HTR-8/SVneo (cell line): ENCODE data around the gene SPOCK1.

Source experiments
- DNase-seq: peaks from one replicate; pipeline ENCODE4 v3.0.0; 2011; ENCODE audit warnings: low spot score, mixed read lengths; ENCODE audit not compliant: insufficient read length
- FAIRE-seq: peaks from 2 replicates; lab custom pipeline; 2011; peaks lifted over from hg19 to GRCh38; lab: Jason Lieb, UNC

The SPOCK1 gene

DNA sequence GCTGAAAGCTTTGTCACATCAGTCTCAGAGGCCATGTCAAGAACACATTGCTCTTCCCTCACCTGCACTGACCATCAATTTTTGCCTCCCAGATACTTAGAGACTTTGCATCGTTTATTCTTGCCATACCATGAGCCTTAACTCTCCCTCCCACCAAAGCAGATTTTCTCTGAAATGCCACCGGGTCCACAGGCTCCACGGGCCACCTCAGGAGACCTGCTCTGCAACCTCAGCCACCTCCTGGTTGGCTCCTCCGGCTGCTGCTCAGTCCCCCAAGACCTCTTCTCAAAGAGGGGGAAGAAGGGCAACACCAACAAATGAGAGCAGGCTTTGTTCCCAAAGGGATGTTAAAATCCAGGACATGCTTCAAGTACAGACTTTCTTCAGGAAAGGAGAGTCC lies 400.5 kb downstream of the SPOCK1 start:
- no peak for FAIRE-seq
- DNase-seq = no peak

DNA sequence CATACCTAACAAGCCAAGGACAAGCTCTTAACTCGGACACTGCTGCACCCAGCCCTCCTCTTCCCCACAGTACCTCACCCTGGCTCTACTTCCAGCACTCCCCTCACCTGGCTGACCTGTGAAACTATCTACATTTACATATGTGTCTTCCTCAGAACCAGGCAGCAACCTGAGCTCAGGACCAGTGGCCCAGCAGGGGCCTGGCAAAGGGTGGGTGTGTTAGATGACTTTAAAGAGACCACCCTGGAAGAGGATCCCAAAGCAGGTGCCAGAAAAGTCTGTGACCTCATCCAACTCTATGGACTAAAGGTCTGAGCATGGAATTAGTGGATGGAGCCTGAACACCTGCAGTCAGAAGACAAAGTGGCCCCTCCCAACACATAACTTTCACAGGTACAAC lies 400.9 kb downstream of the SPOCK1 start:
- DNase-seq (no peak), FAIRE-seq (no peak)

DNA sequence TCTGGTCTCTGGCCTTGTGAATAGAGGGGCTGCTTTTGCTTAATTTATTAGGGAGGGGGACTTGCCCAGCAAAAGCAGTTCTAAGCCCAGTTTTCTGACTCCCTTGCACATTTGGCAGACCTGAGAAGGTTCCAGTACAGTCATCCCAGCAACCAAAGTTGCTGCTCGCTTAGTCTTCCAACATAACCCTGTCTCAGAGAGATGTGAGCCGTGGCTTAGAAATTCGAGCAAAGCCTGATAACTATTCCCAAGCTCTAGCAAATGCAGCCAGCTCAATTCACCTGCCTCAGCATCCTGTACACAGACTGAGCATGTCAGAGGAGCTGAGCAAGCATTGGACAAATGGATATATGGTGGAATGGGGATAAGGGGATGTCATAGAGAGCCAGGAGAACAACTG lies 401.9 kb downstream of the SPOCK1 start:
- no peak for DNase-seq
- no peak for FAIRE-seq

DNA sequence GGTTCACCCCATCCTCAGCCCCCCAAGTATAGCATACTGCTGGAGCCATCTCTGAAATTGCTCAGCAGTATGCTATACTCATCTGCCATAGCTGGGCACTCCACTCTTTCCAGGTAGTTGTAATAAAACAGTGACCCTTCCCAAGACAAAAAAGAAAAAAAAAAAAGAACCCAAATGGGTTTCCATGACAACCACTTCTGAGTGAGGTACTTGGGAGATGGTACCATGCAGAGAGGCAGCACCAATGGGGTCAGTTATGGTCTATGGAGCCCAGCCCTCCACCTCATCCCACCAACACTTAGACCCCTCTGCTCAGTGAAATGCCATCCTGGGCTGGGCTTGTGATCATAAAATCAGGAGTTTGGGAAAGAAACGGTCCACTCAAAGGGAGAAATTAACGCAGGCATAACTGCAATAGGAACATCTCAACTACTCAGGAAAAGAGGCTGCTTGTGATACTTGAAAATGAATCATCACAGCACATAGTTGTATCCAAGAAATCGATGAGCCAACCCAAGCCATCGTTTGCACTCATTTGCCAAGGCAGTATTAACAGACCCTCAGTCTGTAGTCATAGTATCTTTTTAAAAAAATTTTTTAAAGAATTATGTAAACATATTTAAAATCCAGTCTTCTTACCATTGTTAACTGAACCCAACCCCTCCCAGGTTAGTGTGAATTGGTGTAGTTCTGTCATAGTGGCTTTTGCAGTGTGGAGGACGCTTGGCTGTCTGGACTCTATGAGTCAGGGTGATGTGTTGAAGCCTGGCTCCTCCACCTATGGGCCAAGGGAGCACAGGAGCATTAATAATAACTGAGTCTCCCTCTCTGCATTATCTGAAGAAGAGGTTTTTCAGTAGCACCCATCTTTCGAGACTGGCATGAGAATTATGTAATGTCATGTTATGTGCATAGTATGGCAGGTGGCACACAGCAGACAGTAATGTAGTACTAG lies 402.7 kb downstream of the SPOCK1 start:
- no peak for DNase-seq

DNA sequence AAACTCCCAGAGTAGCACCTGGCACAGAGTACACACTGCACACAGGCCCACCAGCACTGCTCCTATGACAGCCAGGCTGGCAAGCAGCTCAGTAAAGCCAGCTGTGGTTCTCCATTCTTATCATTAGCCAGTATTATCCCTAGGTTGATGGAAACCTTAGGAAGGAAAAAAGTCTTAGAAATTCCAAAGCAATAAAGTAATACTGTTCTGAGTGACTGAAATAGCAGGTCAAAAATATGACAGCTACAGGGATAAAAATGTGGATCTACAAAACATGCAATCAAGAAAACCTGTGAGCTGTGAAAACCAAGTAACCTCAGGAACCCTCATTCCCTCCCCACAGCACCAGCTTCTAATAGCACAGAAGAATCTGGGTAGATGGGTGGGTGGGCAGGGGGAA lies 403.5 kb downstream of the SPOCK1 start:
- no peak for FAIRE-seq

More for the DNA sequence above, 402.7 kb downstream of the SPOCK1 start:
- no peak for FAIRE-seq

DNA sequence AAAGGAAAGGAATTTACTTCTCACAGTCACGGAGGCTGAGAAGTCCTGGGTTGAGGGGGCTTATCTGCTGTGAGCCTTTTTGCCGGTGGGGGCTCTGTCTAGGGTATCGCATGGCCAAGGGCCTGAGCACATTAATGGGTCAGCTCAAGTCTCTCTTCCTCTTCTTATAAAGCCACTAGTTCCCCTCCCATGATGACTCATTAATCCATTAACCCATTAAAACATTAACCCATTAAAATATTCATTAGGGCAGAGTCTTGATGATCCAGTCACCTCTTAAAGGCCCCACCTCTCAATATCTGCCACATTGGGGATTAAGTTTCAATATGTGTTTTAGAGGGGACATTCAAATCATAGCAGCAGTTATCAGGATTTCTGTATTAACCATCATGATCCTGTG lies 406.3 kb downstream of the SPOCK1 start:
- DNase-seq (no peak), FAIRE-seq (no peak)

More for the DNA sequence above, 403.5 kb downstream of the SPOCK1 start:
- DNase-seq = no peak

DNA sequence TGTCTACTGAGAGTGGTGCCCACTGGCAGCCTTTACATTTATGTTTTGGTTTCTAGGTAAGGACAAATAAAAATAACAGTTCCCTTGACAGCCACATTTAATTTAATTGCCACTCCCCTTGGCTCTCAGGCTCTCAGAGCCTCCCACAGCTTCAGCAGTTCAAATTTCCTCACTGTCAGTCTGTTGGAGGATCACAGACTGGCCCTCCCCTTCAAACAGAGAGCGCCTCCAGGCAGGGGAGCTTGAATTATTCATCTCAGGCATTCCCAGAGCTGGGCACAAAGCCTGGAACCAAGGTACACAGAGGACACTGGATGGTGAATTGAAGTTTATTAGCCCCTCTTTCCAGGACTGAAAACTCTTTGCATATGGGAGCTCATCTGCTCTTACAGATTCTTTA lies 407.7 kb downstream of the SPOCK1 start:
- FAIRE-seq (no peak), DNase-seq (peak; percentile 24)

DNA sequence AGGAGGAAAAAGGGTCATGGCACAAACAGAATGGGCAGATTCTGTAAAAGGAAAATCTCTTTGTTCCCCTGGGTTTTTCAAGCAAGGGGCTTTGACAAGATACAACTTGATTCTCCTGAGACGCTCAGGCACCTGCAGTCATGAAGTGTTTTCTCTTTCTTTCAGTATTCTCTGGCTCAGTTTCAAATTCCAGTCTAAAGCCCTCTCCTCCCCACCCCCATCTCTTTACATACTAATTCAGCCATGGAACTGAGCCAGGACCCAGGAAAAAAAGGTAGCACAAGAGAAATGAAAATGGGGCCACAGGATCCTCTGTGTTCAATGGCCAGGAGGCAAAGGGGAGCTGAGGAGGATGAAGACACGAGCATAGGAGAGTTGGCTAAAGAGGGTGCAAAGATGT lies 408.4 kb downstream of the SPOCK1 start:
- FAIRE-seq = no peak
- DNase-seq = no peak

DNA sequence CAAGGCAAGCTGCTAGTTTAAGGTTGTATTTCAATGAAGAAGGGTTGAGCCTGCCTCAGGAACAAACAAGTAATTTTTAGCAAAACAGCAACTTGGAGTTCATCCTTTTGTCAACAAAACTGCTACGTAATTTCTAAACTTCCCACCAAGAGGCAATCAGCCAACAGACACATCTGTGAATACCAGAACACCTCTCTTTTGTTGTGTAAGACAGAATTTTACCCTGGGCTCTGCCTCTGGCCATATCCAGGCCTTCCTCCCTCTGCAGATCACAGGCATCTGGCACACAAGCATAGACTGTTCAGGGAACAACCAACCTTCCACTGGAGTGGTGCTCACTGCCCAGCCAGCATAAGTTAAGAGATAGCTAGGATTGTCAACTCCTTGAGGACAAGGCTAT lies 409.0 kb downstream of the SPOCK1 start:
- FAIRE-seq (no peak), DNase-seq (no peak)

DNA sequence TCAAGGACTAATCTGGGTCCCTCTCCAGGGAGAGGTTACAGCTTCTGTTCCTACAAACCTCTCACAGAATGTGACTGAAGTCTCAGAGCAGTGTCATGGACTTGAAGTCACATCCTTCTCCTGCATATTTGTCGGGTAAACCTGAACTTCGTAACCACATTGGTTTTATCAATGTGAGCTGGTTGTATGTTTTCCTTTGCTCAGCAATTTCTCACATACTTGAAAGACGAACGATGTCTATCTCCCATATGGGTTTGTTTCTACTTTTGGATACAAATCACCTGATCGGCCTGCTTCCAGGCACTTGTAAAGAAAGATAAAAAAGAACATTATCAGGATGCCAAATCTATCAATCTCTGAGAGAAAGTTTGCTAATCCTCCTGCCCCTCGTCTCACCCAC lies 411.0 kb downstream of the SPOCK1 start:
- DNase-seq (no peak), FAIRE-seq (no peak)

DNA sequence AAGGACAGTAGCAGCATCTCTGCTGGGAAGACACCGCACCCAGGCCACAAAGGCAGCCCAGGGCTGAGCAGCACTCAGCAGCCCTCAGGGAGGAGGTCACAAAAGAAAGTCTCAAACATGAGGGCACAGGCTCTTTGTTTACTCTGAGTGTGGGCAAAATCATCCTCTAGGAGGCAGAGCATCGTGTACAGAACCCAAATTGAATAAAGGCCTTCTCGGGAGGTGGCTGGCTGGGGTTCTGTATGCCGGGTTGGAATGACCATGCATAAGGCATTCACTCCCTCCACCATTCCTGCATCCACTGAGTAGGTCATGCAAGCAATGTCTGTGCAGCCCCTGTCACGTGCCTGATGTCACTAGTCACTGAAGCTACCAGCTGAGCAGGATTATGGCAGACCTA lies 412.8 kb downstream of the SPOCK1 start:
- no peak for FAIRE-seq
- DNase-seq = no peak

DNA sequence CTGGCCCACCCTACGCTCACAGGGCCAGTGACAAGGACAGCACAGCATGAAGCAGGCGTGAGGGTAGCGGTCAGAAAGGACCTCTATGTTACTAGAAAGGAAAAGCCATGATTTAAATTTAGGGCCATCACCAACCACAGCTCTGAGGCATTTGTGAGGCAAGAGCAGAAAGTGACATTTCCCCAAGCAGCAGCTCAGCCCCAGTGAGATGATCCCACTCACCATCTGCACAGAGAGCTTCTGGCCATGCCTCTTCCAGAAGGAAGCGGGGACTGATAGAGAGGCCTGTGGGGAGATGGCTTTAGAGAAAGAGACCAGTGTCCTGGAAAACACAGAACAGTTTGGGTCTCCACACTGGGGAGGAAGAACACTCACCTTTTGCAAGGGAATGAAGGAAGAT lies 413.9 kb downstream of the SPOCK1 start:
- DNase-seq (no peak), FAIRE-seq (no peak)

DNA sequence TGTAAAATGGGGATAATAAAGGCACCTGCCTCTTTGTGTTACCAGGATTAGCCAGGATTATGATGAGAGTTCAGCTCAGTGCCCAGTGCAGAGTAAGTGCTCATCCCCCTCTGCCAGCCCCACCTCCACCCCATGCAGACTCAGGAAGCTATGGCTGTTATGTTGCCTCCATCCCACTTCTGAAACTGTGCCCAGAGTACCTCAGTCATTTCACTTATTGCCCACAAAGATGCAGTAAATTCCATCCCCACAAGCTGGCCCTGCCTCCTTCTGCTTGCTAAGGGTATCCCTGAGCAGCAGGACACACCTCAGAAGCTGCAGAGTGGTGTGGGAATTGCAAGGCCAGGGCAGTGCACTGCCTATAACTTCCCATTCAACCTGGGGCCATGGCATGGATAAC lies 415.1 kb downstream of the SPOCK1 start:
- FAIRE-seq (no peak), DNase-seq (no peak)

DNA sequence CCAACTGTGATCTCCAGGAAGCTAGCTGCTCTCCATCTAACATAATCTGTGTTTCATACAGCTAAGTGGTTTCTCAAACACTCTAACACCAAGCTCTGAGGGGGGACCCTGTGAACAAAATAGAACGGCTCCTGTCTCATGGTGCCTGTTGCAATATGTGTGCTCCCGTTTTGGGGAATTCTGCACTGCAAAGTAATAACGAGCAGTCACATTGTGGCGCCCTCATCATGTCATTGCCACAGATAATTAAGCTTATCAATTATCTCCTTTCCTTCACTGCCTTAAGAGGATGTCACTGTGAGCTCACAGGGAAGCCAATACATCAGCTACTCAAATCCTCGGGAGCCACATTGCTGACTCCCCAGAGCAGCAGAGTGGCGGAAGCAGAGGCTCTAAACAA lies 416.2 kb downstream of the SPOCK1 start:
- FAIRE-seq = no peak

DNA sequence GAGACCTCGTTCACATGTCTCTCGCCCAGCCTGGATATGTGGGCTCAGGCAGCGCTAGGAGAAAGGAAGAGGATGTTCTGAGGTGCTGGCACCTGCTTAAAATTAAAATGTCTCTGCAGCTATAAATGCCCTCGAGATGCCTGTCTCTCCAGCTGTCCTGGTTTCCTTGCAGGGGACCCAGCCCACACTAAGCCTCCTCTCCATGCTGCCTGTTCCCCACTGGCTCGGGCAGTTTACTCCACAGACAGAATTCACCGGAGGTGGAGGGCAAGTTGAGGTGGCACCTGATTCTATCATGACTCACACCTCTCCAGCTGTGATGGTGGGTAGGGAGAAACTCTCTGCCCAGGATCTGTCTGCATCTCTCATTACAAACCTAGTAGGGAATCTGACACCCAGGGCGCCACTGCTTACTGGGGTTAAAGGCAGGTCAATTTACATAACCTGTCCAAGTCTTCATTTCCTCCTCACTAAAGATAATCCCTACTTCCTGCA lies 420.9 kb downstream of the SPOCK1 start:
- FAIRE-seq (peak; percentile 51), DNase-seq (peak; percentile 48)

More for the DNA sequence above, 416.2 kb downstream of the SPOCK1 start:
- DNase-seq = no peak

DNA sequence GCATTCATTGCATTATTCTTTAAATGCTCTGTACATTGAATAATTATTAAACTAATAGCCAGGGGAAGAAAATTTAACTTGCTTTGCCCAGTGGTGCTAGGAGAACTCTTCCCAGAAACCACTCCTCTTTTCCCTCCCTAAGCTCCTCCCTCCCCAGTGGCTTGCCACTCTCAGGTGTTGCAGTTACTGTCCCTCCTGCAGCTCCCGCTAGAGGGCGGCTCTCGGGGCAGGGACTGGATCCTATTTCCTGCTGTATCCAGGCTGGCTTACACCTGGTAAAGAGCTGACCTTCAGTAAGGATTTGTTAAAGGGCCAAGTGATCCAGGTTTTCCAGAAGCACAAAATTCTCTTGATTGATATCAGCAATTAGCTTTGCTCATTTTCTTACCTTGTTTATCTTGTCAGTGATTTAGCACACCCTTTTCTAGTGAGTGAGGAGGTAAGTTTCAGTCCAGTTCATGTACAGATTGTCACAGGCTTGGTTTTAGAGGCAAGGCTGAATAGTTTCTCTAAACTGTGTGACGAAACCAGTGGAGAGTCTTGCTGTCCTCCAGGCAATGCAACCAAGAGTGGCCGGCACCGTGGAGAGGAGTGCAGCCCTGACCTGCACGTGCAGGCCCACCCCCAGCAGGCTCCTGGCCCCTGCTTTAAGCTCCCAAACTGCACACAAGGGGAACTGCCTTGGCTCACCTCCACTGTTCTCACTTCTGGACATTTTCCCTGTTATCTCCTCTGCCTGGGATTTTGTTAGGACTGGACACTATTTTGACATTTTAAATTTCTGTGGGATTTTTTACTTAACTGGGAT lies 423.8 kb downstream of the SPOCK1 start:
- peak; percentile 73 for DNase-seq
- no peak for FAIRE-seq

DNA sequence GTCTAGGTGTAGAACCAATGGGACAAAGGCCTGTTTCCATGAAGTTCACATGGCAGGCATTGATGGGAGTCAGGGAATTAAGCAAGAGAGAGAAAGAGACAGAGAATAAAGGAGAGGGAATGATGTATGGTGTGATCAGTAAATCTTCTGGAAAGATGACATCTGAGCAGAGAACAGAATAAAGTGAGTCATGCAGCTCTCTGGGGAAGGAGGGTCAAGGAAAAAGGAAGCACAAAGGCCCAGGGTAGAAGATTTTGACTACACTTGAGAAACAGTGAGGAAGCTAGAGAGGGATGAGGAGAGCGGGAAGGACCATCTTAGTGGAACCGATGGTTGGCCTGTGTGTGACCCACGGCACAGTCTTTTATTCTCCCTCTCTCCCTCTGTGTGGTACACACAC lies 425.9 kb downstream of the SPOCK1 start:
- DNase-seq = peak; percentile 10
- no peak for FAIRE-seq

DNA sequence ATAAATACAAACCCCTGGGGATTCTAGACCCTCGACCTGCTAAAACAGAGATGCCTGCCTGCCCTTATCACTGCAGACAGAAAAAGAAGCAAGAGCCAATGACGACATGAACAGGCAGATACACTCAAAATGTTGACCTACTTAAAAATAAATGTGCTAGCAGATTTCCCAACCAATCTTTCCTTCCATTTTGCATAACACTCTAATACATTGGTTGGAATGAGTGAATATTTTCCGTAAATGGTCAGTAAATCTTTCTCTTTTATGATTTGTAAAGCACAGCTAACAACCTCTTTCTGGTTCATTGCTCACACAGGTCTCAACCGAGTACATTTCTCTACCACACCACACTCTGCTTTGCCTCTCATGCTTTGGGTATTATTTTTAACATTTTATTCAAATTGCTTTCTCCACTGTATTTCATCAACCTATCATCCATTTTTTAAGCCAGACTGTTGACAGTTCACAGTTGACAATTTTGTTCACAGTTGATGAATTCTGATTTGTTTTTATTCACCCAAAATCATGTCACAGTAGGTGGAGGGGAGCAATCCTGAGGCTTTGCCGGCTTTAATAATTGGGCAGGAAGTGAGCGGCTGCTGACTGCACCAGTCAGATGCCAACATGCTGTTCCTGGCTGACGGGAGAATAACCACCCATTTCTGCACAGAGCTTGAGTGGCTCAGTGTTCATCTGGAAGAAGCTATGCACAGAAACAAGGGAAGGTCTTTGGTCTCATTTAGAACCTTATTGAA lies 426.6 kb downstream of the SPOCK1 start:
- DNase-seq = no peak
- no peak for FAIRE-seq

DNA sequence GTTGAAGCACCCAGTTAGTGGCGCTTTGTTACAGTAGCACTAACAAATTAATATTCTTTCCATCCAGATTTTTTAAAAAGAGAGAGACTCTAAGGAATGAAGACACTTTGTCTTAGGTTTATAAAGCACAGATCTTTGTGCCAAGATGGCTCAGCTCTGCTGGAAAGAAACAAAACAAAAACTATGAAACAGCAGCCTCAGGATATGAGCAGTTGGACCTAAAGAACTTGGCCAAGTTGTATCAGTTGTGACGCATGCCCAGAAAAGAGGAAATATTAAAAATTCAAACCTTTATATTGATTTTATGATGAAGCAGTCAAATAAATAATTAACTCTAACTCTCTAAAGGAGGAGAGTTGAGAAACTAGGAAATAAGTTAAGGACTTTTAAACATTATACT lies 427.2 kb downstream of the SPOCK1 start:
- FAIRE-seq (no peak), DNase-seq (no peak)

DNA sequence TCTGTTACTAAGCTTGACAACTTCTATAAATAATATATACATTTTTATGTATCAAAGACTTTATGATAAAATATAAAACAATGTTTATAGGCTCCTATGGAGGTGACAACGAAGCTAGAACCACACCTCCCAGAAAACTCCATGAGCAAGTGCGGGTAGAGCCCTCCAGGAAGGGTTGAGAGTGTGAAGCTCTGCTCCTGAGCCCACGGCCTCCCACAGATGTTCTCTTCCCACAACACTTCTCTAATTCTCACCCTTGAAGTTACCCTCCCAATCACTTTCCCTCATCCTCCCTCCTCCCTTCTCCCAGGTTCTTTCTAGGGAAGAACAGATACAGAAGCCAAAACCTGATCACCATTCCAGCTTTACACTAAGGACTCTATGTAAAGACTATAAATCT lies 427.6 kb downstream of the SPOCK1 start:
- DNase-seq (no peak), FAIRE-seq (no peak)
